Colonic mucosa (tissue), 4 donors: ENCODE data around the gene PSME3IP1. TPM values are rescaled to one million over a fixed set of nuclear protein-coding genes. Genes with fewer than 3 reads are reported as not detected.

Experiments
- DNase-seq: peaks from one replicate; pipeline ENCODE4 v3.0.0-alpha.2; 2020
- H3K27ac ChIP-seq: fragments of 200-600 bp; one replicate; pipeline ENCODE4 v1.8.0; 2021
- H3K27me3 ChIP-seq: fragments of 200-600 bp; one replicate; pipeline ENCODE4 v1.8.0; 2021
- H3K36me3 ChIP-seq: fragments of 200-600 bp; one replicate; pipeline ENCODE4 v1.8.0; 2021
- H3K4me1 ChIP-seq: fragments of 200-600 bp; one replicate; pipeline ENCODE4 v1.8.0; 2021; ENCODE audit warnings: mild to moderate bottlenecking
- H3K4me3 ChIP-seq: fragments of 200-600 bp; one replicate; pipeline ENCODE4 v1.8.0; 2021
- H3K9ac ChIP-seq, 2 donors: one replicate each; pipeline ENCODE4 v1.7.0; 2013; ENCODE audit warnings: control low read depth in 2 of 2, low read depth in 2 of 2, low read length in 2 of 2
- H3K9me3 ChIP-seq: fragments of 200-600 bp; one replicate; pipeline ENCODE4 v1.8.0; 2021
- CTCF ChIP-seq: fragments of 200-600 bp; IDR thresholded peaks from one replicate; pipeline ENCODE4 v1.8.0; 2022; ENCODE audit warnings: antibody characterized with exemption, mild to moderate bottlenecking
- intact Hi-C: fragments of 100-400 bp; cut with DNase I; formaldehyde crosslinking; loops from one replicate; pipeline ENCODE4 v1.14.1; 2022
- total RNA-seq, 2 donors: library from RNA; stranded (reverse); fragmentation: NEBNext Ultra II Directional in 1 of 2; extraction: Animal tissue kit (Norgen Biotek cat#: 25700) in 1 of 2; gene quantifications; one replicate each; pipeline ENCODE4 v1.2.1, GENCODE V29; 2021
- donor health status: healthy.
- donor health status: DM: no; HTN: no; CAD: no.
- donor health status: DM: no; HTN: no; CAD: no.

PSME3IP1 gene
- total RNA-seq, 2 donors from 2014 or later: 80.9 to 108 TPM

DNA sequence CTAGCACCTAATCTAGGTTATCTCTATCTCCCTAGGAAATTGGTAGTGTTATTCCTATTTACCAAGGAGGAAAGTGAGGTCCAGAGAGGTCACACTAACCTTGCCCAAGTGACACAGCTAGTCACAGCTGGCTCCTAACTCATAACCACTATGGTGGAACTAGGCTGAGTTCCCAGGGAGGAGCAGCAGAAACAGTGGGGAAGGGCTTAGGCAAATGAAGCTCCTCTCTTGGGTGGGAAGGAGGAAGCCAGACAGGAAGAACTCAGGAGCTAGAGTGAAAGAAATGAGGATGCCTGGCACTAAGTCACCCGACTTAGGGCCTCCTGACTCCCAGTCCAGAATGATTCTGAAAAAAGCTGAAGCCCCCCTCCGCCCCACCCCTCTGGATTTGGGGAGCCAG is 34.5 kb downstream of the PSME3IP1 start:
- no peaks in the 10 kb centered on the region for H3K9me3 ChIP-seq
- H3K9ac ChIP-seq: no peak overlapping the region
- no peak for TF ChIP-seq CTCF
- DNase-seq: no peak
- no peaks in the 10 kb centered on the region for H3K36me3 ChIP-seq
- H3K4me3 ChIP-seq: no peak overlapping the region
- intact Hi-C loops: no loop called here
- H3K4me1 ChIP-seq: no peaks in the 10 kb centered on the region
- no peaks in the 10 kb centered on the region for H3K27me3 ChIP-seq
- H3K27ac ChIP-seq: no peak overlapping the region

- Histone ChIP-seq H3K27ac (no peak overlapping the region), H3K36me3 (no peaks in the 10 kb centered on the region), H3K4me1 (no peaks in the 10 kb centered on the region), H3K9me3 (no peaks in the 10 kb centered on the region), H3K27me3 (no peaks in the 10 kb centered on the region), H3K9ac (no peak overlapping the region), H3K4me3 (no peak overlapping the region)
- DNase-seq: no peak
- TF ChIP-seq CTCF: no peak
- intact Hi-C loops: no loop called here
Measured at GRCh38 chr16:57150682-57151330, 35.0 kb downstream of the PSME3IP1 start.

GRCh38 chr16:57149391-57149790 is 36.4 kb downstream of the PSME3IP1 start:
- intact Hi-C loops: no loop called here
- no peak for TF ChIP-seq CTCF
- no peak overlapping the region for H3K9ac ChIP-seq
- no peaks in the 10 kb centered on the region for H3K9me3 ChIP-seq
- no peak overlapping the region for H3K27ac ChIP-seq
- no peaks in the 10 kb centered on the region for H3K36me3 ChIP-seq
- H3K4me3 ChIP-seq: no peak overlapping the region
- DNase-seq: no peak
- no peaks in the 10 kb centered on the region for H3K27me3 ChIP-seq
- no peaks in the 10 kb centered on the region for H3K4me1 ChIP-seq

GRCh38 chr16:57148481-57148880 is 37.4 kb downstream of the PSME3IP1 start:
- no peaks in the 10 kb centered on the region for H3K36me3 ChIP-seq
- H3K4me3 ChIP-seq: no peak overlapping the region
- no peaks in the 10 kb centered on the region for H3K27me3 ChIP-seq
- no peak for TF ChIP-seq CTCF
- no peak overlapping the region for H3K27ac ChIP-seq
- H3K9me3 ChIP-seq: no peaks in the 10 kb centered on the region
- no peak for DNase-seq
- H3K9ac ChIP-seq: no peak overlapping the region
- intact Hi-C loops: no loop called here
- H3K4me1 ChIP-seq: peaks cover 2% of the 10 kb centered on the region

GRCh38 chr16:57147381-57148221 is 38.2 kb downstream of the PSME3IP1 start:
- Histone ChIP-seq H3K4me3 (no peak overlapping the region), H3K9me3 (no peaks in the 10 kb centered on the region), H3K27ac (no peak overlapping the region), H3K36me3 (no peaks in the 10 kb centered on the region), H3K4me1 (peaks cover 10% of the 10 kb centered on the region), H3K9ac (no peak overlapping the region), H3K27me3 (no peaks in the 10 kb centered on the region)
- TF ChIP-seq CTCF: no peak
- intact Hi-C loops: no loop called here
- DNase-seq: no peak
